B cell (primary cell): Measurements from ENCODE around the gene ARMC9. TPM values are rescaled to one million over a fixed set of nuclear protein-coding genes. Genes with fewer than 3 reads are reported as not detected.

ENCODE experiments used
- ATAC-seq: fragments of 200-7000 bp; cut with Tn5 transposase; one replicate; pipeline ENCODE4 v1.10.0; 2021; ENCODE audit warnings: low read depth, mild to moderate bottlenecking, moderate number of reproducible peaks, moderate library complexity
- CTCF ChIA-PET: fragments of 350-600 bp; sonication (Branson Sonifier 250); formaldehyde crosslinking; loops from one replicate; lab custom pipeline; 2021; ENCODE audit warnings: antibody characterized with exemption, inconsistent platforms; lab: Charles Lee
- POLR2A ChIA-PET: fragments of 350-600 bp; sonication (Branson Sonifier 250); formaldehyde crosslinking; loops from one replicate; lab custom pipeline; 2021; ENCODE audit warnings: antibody characterized with exemption; lab: Charles Lee
- DNase-seq: peaks from one replicate; pipeline ENCODE4 v3.0.0; 2013
- H2AFZ ChIP-seq: 2 replicates; pipeline ENCODE4 v1.6.1; 2012; ENCODE audit warnings: mild to moderate bottlenecking, low read depth, low read length; ENCODE audit not compliant: insufficient read depth, poor library complexity, severe bottlenecking
- H3K27ac ChIP-seq, 2 donors: 1 replicate in 1 of 2; 2 replicates in 1 of 2; pipeline ENCODE4 v1.5.1; 2012 to 2013; ENCODE audit warnings: low read length in 2 of 2, mild to moderate bottlenecking in 2 of 2, moderate library complexity in 1 of 2
- H3K27me3 ChIP-seq, 4 experiments: fragments of 200-600 bp in 1 of 4; sonication (generic) in 1 of 4; replicated peaks in 1 of 4; 1 replicate in 2 of 4; 2 replicates in 2 of 4; pipeline versions ENCODE4 v1.6.1 to v1.7.0; 2013 to 2016; ENCODE audit warnings: low read length in 3 of 4, mild to moderate bottlenecking in 2 of 4, mixed read lengths in 1 of 4, moderate library complexity in 1 of 4; ENCODE audit not compliant: insufficient read depth in 4 of 4, control insufficient read depth in 3 of 4; ENCODE audit errors: control extremely low read depth in 1 of 4
- H3K36me3 ChIP-seq, 2 experiments: replicated peaks in 1 of 2; 1 replicate in 1 of 2; 2 replicates in 1 of 2; pipeline versions ENCODE4 v1.6.1 to v1.7.1; 2013; ENCODE audit warnings: low read length in 1 of 2; ENCODE audit not compliant: insufficient read depth in 2 of 2, control insufficient read depth in 1 of 2; ENCODE audit errors: control extremely low read depth in 1 of 2, extremely low read depth in 1 of 2
- H3K4me1 ChIP-seq, 2 donors: fragments of 200-600 bp in 1 of 2; sonication (generic) in 1 of 2; 1 replicate in 1 of 2; 2 replicates in 1 of 2; pipeline versions ENCODE4 v1.5.1 to v1.6.1; 2013 to 2017; ENCODE audit warnings: low read length in 2 of 2; ENCODE audit not compliant: control insufficient read depth in 2 of 2, insufficient read depth in 2 of 2
- H3K4me2 ChIP-seq: replicated peaks from 2 replicates; pipeline ENCODE3; 2012; ENCODE audit warnings: mild to moderate bottlenecking, low read depth, low read length; ENCODE audit not compliant: poor library complexity, severe bottlenecking
- H3K4me3 ChIP-seq, 5 experiments: fragments of 200-600 bp in 1 of 5; sonication (generic) in 1 of 5; 1 replicate in 3 of 5; 2 replicates in 2 of 5; pipeline versions ENCODE4 v1.5.1 to v1.7.0; 2011 to 2016; ENCODE audit warnings: low read length in 4 of 5, mild to moderate bottlenecking in 4 of 5, low read depth in 2 of 5, control low read depth in 1 of 5, moderate library complexity in 1 of 5; ENCODE audit not compliant: insufficient read depth in 1 of 5; ENCODE audit errors: control extremely low read depth in 1 of 5, extremely low read depth in 1 of 5
- H3K79me2 ChIP-seq: fragments of 200-600 bp; sonication (generic); one replicate; pipeline ENCODE4 v1.6.0; 2016; ENCODE audit warnings: low read length; ENCODE audit not compliant: control insufficient read depth, insufficient read depth
- H3K9ac ChIP-seq: fragments of 200-600 bp; sonication (generic); 2 replicates; pipeline ENCODE4 v1.6.1; 2017; ENCODE audit warnings: mild to moderate bottlenecking, low read length, moderate library complexity
- H3K9me3 ChIP-seq, 3 donors: one replicate each; pipeline versions ENCODE4 v1.6.1 to v1.7.1; 2013; ENCODE audit warnings: low read length in 2 of 3; ENCODE audit not compliant: control insufficient read depth in 2 of 3, insufficient read depth in 1 of 3; ENCODE audit errors: control extremely low read depth in 1 of 3
- H4K20me1 ChIP-seq: 2 replicates; pipeline ENCODE4 v1.6.0; 2012; ENCODE audit warnings: mild to moderate bottlenecking, low read length; ENCODE audit not compliant: insufficient read depth, control insufficient read depth, poor library complexity, severe bottlenecking
- H3K27ac Mint-ChIP-seq: one replicate; pipeline ENCODE4 v1.8.0; 2021; ENCODE audit warnings: mixed read lengths
- H3K27me3 Mint-ChIP-seq: one replicate; pipeline ENCODE4 v1.8.0; 2021; ENCODE audit warnings: mixed read lengths
- H3K4me1 Mint-ChIP-seq: one replicate; pipeline ENCODE4 v1.8.0; 2021; ENCODE audit warnings: mixed read lengths
- H3K4me3 Mint-ChIP-seq: one replicate; pipeline ENCODE4 v1.8.0; 2021; ENCODE audit warnings: mixed read lengths
- H3K9me3 Mint-ChIP-seq: one replicate; pipeline ENCODE4 v1.8.0; 2022; ENCODE audit warnings: mixed read lengths; ENCODE audit not compliant: insufficient read depth
- CTCF ChIP-seq: fragments of 200-600 bp; IDR thresholded peaks from one replicate; pipeline ENCODE4 v1.8.0; 2022; ENCODE audit warnings: antibody characterized with exemption, mild to moderate bottlenecking
- EZH2 ChIP-seq: IDR thresholded peaks from 2 replicates; pipeline ENCODE4 v1.6.1; 2012; ENCODE audit warnings: borderline replicate concordance, low read depth, mild to moderate bottlenecking, moderate library complexity, low read length; ENCODE audit not compliant: insufficient read depth, poor library complexity, severe bottlenecking
- WGBS: methylation state at CpG from one replicate; pipeline ENCODE4 v1.1.5; 2013; ENCODE audit warnings: missing lambda C conversion rate; ENCODE audit not compliant: insufficient coverage; 5-methylcytosine and 5-hydroxymethylcytosine counted together
- intact Hi-C: fragments of 100-400 bp; cut with micrococcal nuclease; formaldehyde crosslinking; loops from one replicate; pipeline ENCODE4 v1.10.0; 2022
- polyA plus RNA-seq: library from polyadenylated mRNA; depleted of rRNA; stranded (reverse); fragments of >200 nt; gene quantifications from 2 replicates; pipeline ENCODE4 v1.2.3, GENCODE V29; 2012
- total RNA-seq, 2 donors: library from RNA; stranded (reverse); fragments of 120-200 nt in 1 of 2; gene quantifications; 1 replicate in 1 of 2; 2 replicates in 1 of 2; pipeline versions ENCODE4 v1.2.3 to v1.2.4, GENCODE V29; 2013 to 2022

ARMC9 gene
- total and polyA plus RNA-seq, 2 donors (not counting 1 experiment from before 2014, with no cell fraction given): 0.40 to 5.4 TPM

GRCh38 chr2:231379266-231380215 lies 181.1 kb downstream of the ARMC9 start:
- 96% methylated on average over 14 of the region's 21 CpGs for WGBS

More at GRCh38 chr2:231379266-231380215, 181.1 kb downstream of the ARMC9 start:
- H3K4me1 Mint-ChIP-seq: no peaks in the 10 kb centered on the region
- Histone ChIP-seq H3K36me3 (no peaks in the 10 kb centered on the region), H3K27me3 (no peaks in the 10 kb centered on the region), H3K4me2 (no peak overlapping the region), H4K20me1 (no peaks in the 10 kb centered on the region), H3K9ac (no peak overlapping the region), H3K4me3 (no peak overlapping the region), H2AFZ (no peak overlapping the region), H3K27ac (no peak overlapping the region), H3K79me2 (no peaks in the 10 kb centered on the region), H3K4me1 (no peaks in the 10 kb centered on the region), H3K9me3 (peaks cover 0 to 2% (median 0%) of the 10 kb centered on the region in 3 donors)
- no peak for TF ChIP-seq CTCF
- TF ChIP-seq EZH2: no peak
- DNase-seq: no peak
- H3K9me3 Mint-ChIP-seq: no peaks in the 10 kb centered on the region
- H3K4me3 Mint-ChIP-seq: no peak overlapping the region
- ChIA-PET POLR2A (no interaction called here), CTCF (no interaction called here)
- ATAC-seq: no peak
- H3K27ac Mint-ChIP-seq: no peak overlapping the region
- intact Hi-C loops: no loop called here
- H3K27me3 Mint-ChIP-seq: peaks cover 3% of the 10 kb centered on the region
